Transverse colon (tissue), 4 donors: ENCODE results near the gene SYNGR2.

ENCODE experiments used
- CTCF ChIP-seq, 5 experiments: fragments of 200-600 bp in 3 of 5; fragments of 450-650 bp in 2 of 5; sonication (generic) in 3 of 5; IDR thresholded peaks; 1 replicate in 2 of 5; 2 replicates in 3 of 5; pipeline ENCODE4 v1.5.1; 2016 to 2017; ENCODE audit warnings: antibody characterized with exemption in 5 of 5, inconsistent platforms in 3 of 5, mild to moderate bottlenecking in 2 of 5, moderate library complexity in 1 of 5
- POLR2AphosphoS5 ChIP-seq, 3 donors: sonication (generic); formaldehyde crosslinking; IDR thresholded peaks; one replicate each; pipeline ENCODE4 v1.6.1; 2016; ENCODE audit warnings: antibody characterized with exemption in 3 of 3

- TF ChIP-seq CTCF (IDR thresholded peaks at IDR 0.05) (no peak), POLR2AphosphoS5 (IDR thresholded peaks at IDR 0.05) (peak in 1 of 3 donors; percentile 36)
Observed at GRCh38 chr17:78144147-78144719, 24.1 kb upstream of the SYNGR2 start.
